PC-9 (cell line): Measurements from ENCODE around the gene SPPL2C. TPM values are rescaled to one million over a fixed set of nuclear protein-coding genes. Genes with fewer than 3 reads are reported as not detected.

Experiments
- BruUV-seq: library from RNA; stranded (reverse); fragments of 400-500 nt; replicated peaks from 2 replicates; lab custom pipeline; 2021; lab: Mats Ljungman, UMichigan
- CTCF ChIA-PET: fragments of 300-600 bp; sonication (Branson Sonifier 250); formaldehyde crosslinking; loops from one replicate; lab custom pipeline; 2022; ENCODE audit warnings: antibody characterized with exemption; lab: Charles Lee
- POLR2A ChIA-PET: fragments of 300-600 bp; sonication (Branson Sonifier 250); formaldehyde crosslinking; loops from one replicate; lab custom pipeline; 2022; ENCODE audit warnings: antibody characterized with exemption; ENCODE audit not compliant: unreplicated experiment; lab: Charles Lee
- DNase-seq, 2 experiments: peaks; one replicate each; pipeline versions ENCODE4 v3.0.0 to v3.0.0-alpha.2; 2015 to 2022; ENCODE audit warnings: mixed read lengths in 1 of 2
- H2AFZ ChIP-seq: fragments of 200-600 bp; sonication (generic); 2 replicates; pipeline ENCODE4 v1.8.1; 2017; ENCODE audit warnings: antibody characterized with exemption
- H3F3A ChIP-seq: fragments of 200-600 bp; sonication (generic); 2 replicates; pipeline ENCODE4 v1.8.1; 2017; ENCODE audit warnings: antibody characterized with exemption, mild to moderate bottlenecking, low read depth; ENCODE audit not compliant: insufficient read depth
- H3K27ac ChIP-seq: fragments of 200-600 bp; sonication (generic); 2 replicates; pipeline ENCODE4 v1.6.1; 2016; ENCODE audit warnings: mixed run types
- H3K27me3 ChIP-seq: fragments of 200-600 bp; sonication (generic); 2 replicates; pipeline ENCODE4 v1.6.1; 2016; ENCODE audit warnings: low read depth, mixed run types; ENCODE audit not compliant: insufficient read depth
- H3K36me3 ChIP-seq: fragments of 200-600 bp; sonication (generic); 2 replicates; pipeline ENCODE4 v1.6.1; 2016; ENCODE audit warnings: low read depth, mixed run types
- H3K4me1 ChIP-seq: fragments of 200-600 bp; sonication (generic); replicated peaks from 2 replicates; pipeline ENCODE4 v1.6.1; 2016; ENCODE audit warnings: mixed run types; ENCODE audit not compliant: insufficient read depth
- H3K4me2 ChIP-seq: fragments of 200-600 bp; sonication (generic); 2 replicates; pipeline ENCODE4 v1.6.1; 2017; ENCODE audit warnings: mixed run types
- H3K4me3 ChIP-seq: fragments of 200-600 bp; sonication (generic); 2 replicates; pipeline ENCODE4 v1.6.1; 2016; ENCODE audit warnings: mixed run types
- H3K79me2 ChIP-seq: fragments of 200-600 bp; sonication (generic); 2 replicates; pipeline ENCODE4 v1.6.1; 2017; ENCODE audit warnings: low read depth, mixed run types
- H3K9me2 ChIP-seq: fragments of 200-600 bp; sonication (generic); 2 replicates; pipeline ENCODE4 v1.8.1; 2017; ENCODE audit warnings: mild to moderate bottlenecking; ENCODE audit not compliant: insufficient read depth
- H3K9me3 ChIP-seq: fragments of 200-600 bp; sonication (generic); 2 replicates; pipeline ENCODE4 v1.8.1; 2016; ENCODE audit warnings: low read depth; ENCODE audit not compliant: insufficient read depth
- H4K20me1 ChIP-seq: fragments of 200-600 bp; sonication (generic); 2 replicates; pipeline ENCODE4 v1.8.1; 2017; ENCODE audit not compliant: insufficient read depth
- CTCF ChIP-seq: fragments of 200-600 bp; sonication (generic); conservative IDR thresholded peaks from 2 replicates; pipeline ENCODE4 v1.6.1; 2017; ENCODE audit warnings: mixed run types, antibody characterized with exemption, mild to moderate bottlenecking, moderate library complexity
- EZH2 ChIP-seq: fragments of 200-600 bp; sonication (generic); IDR thresholded peaks from 2 replicates; pipeline ENCODE4 v1.8.0; 2017; ENCODE audit warnings: antibody characterized with exemption, low read depth
- intact Hi-C: fragments of 100-400 bp; cut with micrococcal nuclease; formaldehyde crosslinking; loops from one replicate; pipeline ENCODE4 v1.10.0; 2022; ENCODE audit not compliant: unreplicated experiment
- total RNA-seq: library from RNA; stranded (reverse); gene quantifications from 2 replicates; pipeline ENCODE4 v1.2.3, GENCODE V29; 2021

Gene SPPL2C
- total RNA-seq, 1 experiment from 2014 or later, result not detected

- no peak for DNase-seq
- no peak overlapping the region for H3K27ac ChIP-seq
- no TSS peak for BruUV-seq
- H3F3A ChIP-seq, result no peaks in the 10 kb centered on the region
- H4K20me1 ChIP-seq, result no peaks in the 10 kb centered on the region
- H3K27me3 ChIP-seq, result peaks cover 76% of the 10 kb centered on the region
- no peaks in the 10 kb centered on the region for H3K4me1 ChIP-seq
- ChIA-PET CTCF (no interaction called here), POLR2A (no interaction called here)
- H3K9me2 ChIP-seq, result no peaks in the 10 kb centered on the region
- no peaks in the 10 kb centered on the region for H3K36me3 ChIP-seq
- no peak overlapping the region for H2AFZ ChIP-seq
- H3K79me2 ChIP-seq, result no peaks in the 10 kb centered on the region
- H3K4me2 ChIP-seq, result no peak overlapping the region
- H3K9me3 ChIP-seq, result no peaks in the 10 kb centered on the region
- TF ChIP-seq EZH2 (no peak), CTCF (no peak)
- H3K4me3 ChIP-seq, result no peak overlapping the region
- intact Hi-C loops, result loop anchor here (10.0 kb wide), 1 partner anchor 412 kb away; no protein-coding TSS in a partner anchor
Measured at GRCh38 chr17:45836047-45837044, 8.3 kb upstream of the SPPL2C start.

GRCh38 chr17:45837187-45837586 is 7.5 kb upstream of the SPPL2C start:
- Histone ChIP-seq H3K79me2 (no peaks in the 10 kb centered on the region), H3K27ac (no peak overlapping the region), H2AFZ (no peak overlapping the region), H3K4me2 (no peak overlapping the region), H4K20me1 (no peaks in the 10 kb centered on the region), H3K9me3 (no peaks in the 10 kb centered on the region), H3F3A (no peaks in the 10 kb centered on the region), H3K27me3 (peaks cover 74% of the 10 kb centered on the region), H3K4me1 (no peaks in the 10 kb centered on the region), H3K36me3 (no peaks in the 10 kb centered on the region), H3K4me3 (no peak overlapping the region), H3K9me2 (no peaks in the 10 kb centered on the region)
- BruUV-seq, result no TSS peak
- TF ChIP-seq EZH2 (no peak), CTCF (no peak)
- intact Hi-C loops, result loop anchor here (10.0 kb wide), 1 partner anchor 412 kb away; no protein-coding TSS in a partner anchor
- ChIA-PET CTCF (no interaction called here), POLR2A (no interaction called here)
- DNase-seq, result no peak

GRCh38 chr17:45837603-45838002 is 7.1 kb upstream of the SPPL2C start:
- no peaks in the 10 kb centered on the region for H3K79me2 ChIP-seq
- TF ChIP-seq CTCF, result no peak
- TF ChIP-seq EZH2, result no peak
- no TSS peak for BruUV-seq

More at GRCh38 chr17:45837603-45838002, 7.1 kb upstream of the SPPL2C start:
- H3K9me3 ChIP-seq, result no peaks in the 10 kb centered on the region
- peaks cover 78% of the 10 kb centered on the region for H3K27me3 ChIP-seq
- CTCF ChIA-PET, result no interaction called here
- intact Hi-C loops, result loop anchor here (10.0 kb wide), 1 partner anchor 413 kb away; no protein-coding TSS in a partner anchor
- no peaks in the 10 kb centered on the region for H3K4me1 ChIP-seq
- H3F3A ChIP-seq, result no peaks in the 10 kb centered on the region
- no peak overlapping the region for H3K4me3 ChIP-seq
- H3K4me2 ChIP-seq, result no peak overlapping the region
- H3K9me2 ChIP-seq, result no peaks in the 10 kb centered on the region
- DNase-seq, result no peak
- H4K20me1 ChIP-seq, result no peaks in the 10 kb centered on the region
- no peak overlapping the region for H3K27ac ChIP-seq
- POLR2A ChIA-PET, result no interaction called here
- H2AFZ ChIP-seq, result no peak overlapping the region
- no peaks in the 10 kb centered on the region for H3K36me3 ChIP-seq
